ENCODE results near the gene FAM32A.
A peak's percentile ranks its signal among the peaks of the same experiment; 100 is the strongest.

The FAM32A gene

DNA sequence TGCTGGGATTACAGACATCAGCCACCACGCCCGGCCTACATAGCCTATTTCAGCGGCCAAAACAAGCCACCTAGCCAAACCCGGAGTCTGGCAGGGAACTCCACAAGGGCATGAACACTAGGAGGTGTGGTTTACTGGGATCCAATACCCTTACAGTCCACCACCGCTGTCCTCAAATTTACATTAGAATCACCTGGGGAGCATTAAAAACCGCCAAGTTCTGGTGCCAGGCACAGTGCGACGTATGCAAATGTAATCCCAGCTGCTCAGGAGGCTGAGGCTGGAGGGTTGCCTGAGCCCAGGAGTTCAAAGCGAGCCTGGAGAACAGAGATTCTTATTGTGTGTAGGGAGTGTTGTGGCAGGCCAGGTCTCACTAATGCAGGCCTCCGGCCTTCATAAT, 8.3 kb downstream of the FAM32A start:
- no peak for DNase-seq (ENCODE audit: low read depth)
- no peak overlapping the region for H3K4me3 ChIP-seq (ENCODE audit: low read depth, low read length)
- TF ChIP-seq, protein P1, sequence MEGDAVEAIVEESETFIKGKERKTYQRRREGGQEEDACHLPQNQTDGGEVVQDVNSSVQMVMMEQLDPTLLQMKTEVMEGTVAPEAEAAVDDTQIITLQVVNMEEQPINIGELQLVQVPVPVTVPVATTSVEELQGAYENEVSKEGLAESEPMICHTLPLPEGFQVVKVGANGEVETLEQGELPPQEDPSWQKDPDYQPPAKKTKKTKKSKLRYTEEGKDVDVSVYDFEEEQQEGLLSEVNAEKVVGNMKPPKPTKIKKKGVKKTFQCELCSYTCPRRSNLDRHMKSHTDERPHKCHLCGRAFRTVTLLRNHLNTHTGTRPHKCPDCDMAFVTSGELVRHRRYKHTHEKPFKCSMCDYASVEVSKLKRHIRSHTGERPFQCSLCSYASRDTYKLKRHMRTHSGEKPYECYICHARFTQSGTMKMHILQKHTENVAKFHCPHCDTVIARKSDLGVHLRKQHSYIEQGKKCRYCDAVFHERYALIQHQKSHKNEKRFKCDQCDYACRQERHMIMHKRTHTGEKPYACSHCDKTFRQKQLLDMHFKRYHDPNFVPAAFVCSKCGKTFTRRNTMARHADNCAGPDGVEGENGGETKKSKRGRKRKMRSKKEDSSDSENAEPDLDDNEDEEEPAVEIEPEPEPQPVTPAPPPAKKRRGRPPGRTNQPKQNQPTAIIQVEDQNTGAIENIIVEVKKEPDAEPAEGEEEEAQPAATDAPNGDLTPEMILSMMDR (IDR thresholded peaks at IDR 0.05; ENCODE audit: low read depth, low read length, missing control alignments): no peak

DNA sequence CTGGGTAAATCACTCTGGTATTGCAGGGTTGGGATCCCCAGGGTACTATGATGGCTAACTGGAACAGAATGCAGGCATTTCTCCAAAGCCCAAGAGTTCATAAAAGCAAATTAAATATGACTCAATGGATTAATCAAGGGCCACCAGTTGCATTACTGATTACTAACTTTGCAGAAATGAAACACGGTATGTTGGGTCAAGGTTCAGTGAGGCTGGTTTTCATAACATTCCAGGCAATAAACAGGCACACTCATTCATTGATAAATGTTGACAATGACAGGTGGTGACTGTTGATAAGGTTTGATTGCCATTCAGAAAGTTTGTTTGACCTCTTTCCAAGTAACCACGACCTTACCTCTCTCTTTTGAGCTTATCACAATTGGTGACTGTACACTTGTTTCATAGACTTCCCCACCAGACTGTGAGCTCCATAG, 12.0 kb downstream of the FAM32A start:
- TF ChIP-seq, protein P1 (IDR thresholded peaks at IDR 0.05; ENCODE audit: low read depth, low read length, missing control alignments): no peak
- H3K4me3 ChIP-seq (ENCODE audit: low read depth, low read length): peak overlapping the region; percentile 100
- no peak for DNase-seq (ENCODE audit: low read depth)

DNA sequence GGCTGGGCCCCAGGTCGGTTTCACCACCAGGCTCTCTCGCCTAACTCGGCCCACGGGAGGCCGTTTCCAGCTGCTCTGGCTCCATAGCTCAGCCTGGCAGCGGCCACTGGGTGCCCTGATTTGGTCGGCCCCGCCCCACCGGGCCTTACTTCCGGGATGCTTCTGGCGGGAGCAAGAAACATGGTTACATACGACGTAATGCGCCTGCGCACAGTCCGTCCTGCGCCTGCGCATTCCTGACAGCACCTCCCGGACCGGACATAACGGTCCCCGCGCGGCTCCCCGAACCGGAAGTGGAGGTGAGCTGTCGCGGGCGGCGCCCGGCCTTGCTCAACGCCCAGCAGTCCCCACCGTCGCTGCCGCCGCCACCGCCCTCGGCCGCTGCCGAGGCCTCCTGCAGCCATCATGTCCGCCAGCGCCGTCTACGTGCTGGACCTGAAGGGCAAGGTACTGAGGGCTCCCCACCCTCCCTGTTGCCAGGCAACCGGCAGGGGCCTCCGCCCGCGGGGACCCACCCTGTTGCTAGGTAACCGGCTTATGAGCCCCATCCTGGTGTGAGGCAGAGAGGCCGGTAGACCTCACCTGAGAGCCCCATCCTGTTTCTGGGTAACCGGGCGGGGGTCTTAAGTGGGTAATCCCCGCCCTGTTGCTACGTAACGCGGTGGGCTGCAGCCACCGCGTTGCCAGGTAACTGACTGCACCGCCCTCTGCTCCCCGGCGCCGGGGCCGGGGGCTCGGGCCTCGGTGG, 12.6 kb downstream of the FAM32A start, which contains the start of gene AP1M1:
Gene AP1M1, plus strand, starts transcription at position 290 of the 748 bp plus-strand sequence. Its CDS starts 116 bp downstream, at position 406.
- H3K4me3 ChIP-seq (ENCODE audit: low read depth, low read length): peak within 1 kb of the TSS; percentile 100
- TF ChIP-seq, protein P1 (IDR thresholded peaks at IDR 0.05; ENCODE audit: low read depth, low read length, missing control alignments): no peak
- peak; percentile 96 for DNase-seq (ENCODE audit: low read depth)

DNA sequence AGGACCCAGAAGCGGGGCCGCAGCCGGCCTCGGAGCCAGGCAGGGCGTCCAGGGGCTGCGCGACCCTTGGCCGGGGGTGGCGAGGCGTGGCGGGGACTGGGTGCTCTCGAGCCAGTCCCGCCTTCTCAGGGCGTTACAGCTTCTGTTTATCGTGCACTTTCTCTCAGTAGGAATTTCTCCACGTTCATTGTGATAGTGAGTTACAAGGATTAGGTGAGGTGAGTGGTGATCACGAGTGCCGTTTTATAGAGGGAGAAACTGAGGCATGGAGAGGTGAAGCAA, 13.1 kb downstream of the FAM32A start:
- TF ChIP-seq, protein P1 (IDR thresholded peaks at IDR 0.05; ENCODE audit: low read depth, low read length, missing control alignments): no peak
- DNase-seq (ENCODE audit: low read depth): no peak

DNA sequence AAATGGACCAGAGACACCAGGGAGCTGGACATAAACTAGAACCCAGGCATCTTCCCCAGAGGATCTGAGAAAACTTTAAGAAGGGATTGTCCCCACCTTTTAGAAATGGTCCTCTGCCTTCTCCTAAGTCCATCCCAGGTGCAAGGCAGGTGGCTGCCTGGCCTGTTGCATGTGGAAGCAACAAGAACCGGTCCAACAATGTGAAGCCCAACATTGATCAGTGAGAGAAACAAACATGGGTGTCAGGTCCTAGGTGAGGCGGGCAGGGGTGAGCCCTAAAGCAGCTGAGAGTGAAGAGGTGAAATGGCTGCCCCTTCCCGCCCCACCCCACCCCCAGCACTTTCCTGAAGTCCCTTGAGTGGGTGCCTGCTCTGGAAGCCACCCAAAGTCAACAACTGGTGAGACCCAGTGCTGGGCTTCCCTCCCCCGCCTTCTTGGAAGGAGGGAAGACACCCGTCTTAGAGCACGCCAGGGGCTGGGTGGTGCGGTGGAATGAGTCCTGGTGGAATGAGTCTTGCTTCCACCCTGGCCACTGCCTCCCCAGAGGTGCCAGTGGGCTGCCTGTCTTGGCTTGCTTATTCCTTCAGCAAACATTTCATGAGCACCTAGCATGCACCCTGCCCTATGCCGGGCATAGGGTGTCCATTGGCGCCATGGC, 14.2 kb downstream of the FAM32A start:
- DNase-seq (ENCODE audit: low read depth): no peak
- no peak overlapping the region for H3K4me3 ChIP-seq (ENCODE audit: low read depth, low read length)
- TF ChIP-seq, protein P1 (IDR thresholded peaks at IDR 0.05; ENCODE audit: low read depth, low read length, missing control alignments): no peak

More for the DNA sequence above, 13.1 kb downstream of the FAM32A start:
- peak overlapping the region; percentile 100 for H3K4me3 ChIP-seq (ENCODE audit: low read depth, low read length)

DNA sequence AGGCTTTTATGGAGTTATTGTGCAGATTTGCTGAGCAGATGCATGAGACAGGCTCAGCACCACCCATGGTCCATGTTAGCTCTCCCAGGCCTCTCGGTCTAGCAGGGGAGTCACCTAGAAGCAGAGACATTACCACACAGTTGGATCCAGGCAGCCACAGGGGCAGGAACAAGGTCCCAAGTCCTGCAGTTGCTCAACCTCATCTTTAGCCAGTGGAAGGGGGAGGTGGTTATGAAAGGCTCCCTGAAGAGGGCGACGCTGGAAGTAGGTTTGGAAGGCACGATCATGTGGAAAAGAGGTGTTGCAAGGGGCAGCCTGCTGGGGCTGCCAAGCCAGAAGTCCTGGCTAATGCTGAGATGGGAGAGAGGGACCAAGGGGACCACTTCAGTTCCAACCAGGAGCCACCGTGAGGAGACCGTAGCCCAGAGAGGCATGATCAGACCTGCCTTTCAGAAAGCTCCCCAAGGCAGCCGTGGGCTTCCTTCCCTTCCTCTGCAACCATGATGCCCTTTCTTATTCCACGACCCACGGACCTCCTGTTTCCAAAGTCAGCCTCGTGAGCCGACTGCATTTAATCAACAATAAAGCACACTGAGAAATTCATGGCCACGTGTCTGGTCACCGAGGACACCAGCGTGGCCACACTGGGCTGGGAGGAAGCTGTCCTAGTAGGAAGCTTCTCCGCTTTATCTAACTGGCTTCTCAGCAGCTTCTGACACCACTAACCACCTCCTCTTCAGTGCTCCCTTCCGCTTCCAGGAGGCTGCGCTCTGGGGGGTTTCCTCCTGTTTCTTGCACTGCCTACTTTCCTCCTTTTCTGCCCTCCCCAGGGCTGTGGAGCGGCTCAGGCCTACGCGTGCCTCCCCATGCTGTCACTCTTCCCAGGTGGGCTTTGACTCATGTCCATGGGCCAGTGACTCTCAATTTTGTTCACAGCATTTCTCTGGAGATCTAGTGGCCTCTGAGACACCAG, 15.1 kb downstream of the FAM32A start:
- no peak overlapping the region for H3K4me3 ChIP-seq (ENCODE audit: low read depth, low read length)
- DNase-seq (ENCODE audit: low read depth): no peak
- TF ChIP-seq, protein P1 (IDR thresholded peaks at IDR 0.05; ENCODE audit: low read depth, low read length, missing control alignments): no peak
